ENCODE data around the gene KCNE2.
"Not testable (repeated sequence)": the region's sequence is repeated elsewhere in the genome, so short reads cannot be mapped to it uniquely, and the experiment has no call there.

The KCNE2 gene

DNA sequence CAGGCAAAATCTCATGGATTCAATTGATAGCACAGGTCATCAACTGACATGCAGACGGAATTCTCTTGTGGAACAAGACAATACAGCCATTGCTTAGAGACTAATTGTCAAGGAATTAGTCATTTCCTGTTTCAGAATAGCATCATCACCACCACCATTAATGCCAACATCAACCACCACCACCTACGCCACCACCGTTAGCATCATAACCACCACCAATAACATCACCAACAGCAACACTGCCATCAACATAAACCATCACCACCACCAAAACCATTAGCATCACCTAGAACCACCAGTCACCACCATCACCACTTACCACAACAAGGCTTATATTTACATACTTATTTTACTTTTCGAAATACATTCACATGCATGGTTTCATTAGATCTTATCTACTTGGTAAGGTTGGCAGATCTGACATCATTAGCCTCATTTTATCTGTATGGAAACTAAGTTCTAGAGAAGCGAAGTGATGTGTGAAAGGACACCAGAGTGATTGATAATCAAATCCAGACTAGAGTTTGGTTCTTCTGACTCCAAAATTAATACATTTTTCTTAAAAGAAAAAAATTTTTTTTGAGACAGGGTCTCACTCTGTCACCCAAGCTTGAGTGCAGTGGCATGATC is 53.8 kb downstream of the KCNE2 start:
- DNase-seq, result not testable (repeated sequence)
